Measurements from ENCODE around the gene EEF2KMT.
A peak's percentile ranks its signal among the peaks of the same experiment; 100 is the strongest.
"Not testable (repeated sequence)": the region's sequence is repeated elsewhere in the genome, so short reads cannot be mapped to it uniquely, and the experiment has no call there.

The EEF2KMT gene

DNA sequence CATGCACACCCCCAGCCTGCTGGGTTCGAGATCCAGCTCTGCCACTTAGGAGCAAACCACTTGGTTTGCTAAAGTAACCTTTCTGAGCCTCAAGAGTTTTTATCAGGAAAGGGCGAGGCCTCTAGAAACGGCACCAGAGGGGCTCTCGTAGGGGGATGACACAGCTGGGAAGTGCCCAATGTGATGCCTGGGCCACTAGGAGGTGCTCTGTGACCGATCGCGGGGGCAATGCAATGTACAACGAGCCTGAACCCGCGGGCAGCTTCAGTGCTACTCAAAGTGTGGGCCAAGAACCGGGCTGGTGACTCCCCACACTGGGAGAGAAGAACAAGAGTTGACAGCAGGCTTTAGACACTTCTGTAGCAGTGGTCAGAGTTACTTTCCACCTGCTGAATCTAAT is 41.2 kb downstream of the EEF2KMT start:
- TF ChIP-seq, protein P1, sequence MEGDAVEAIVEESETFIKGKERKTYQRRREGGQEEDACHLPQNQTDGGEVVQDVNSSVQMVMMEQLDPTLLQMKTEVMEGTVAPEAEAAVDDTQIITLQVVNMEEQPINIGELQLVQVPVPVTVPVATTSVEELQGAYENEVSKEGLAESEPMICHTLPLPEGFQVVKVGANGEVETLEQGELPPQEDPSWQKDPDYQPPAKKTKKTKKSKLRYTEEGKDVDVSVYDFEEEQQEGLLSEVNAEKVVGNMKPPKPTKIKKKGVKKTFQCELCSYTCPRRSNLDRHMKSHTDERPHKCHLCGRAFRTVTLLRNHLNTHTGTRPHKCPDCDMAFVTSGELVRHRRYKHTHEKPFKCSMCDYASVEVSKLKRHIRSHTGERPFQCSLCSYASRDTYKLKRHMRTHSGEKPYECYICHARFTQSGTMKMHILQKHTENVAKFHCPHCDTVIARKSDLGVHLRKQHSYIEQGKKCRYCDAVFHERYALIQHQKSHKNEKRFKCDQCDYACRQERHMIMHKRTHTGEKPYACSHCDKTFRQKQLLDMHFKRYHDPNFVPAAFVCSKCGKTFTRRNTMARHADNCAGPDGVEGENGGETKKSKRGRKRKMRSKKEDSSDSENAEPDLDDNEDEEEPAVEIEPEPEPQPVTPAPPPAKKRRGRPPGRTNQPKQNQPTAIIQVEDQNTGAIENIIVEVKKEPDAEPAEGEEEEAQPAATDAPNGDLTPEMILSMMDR (IDR thresholded peaks at IDR 0.05; ENCODE audit: low read depth, low read length): 0 out of 2 replicates have a peak, but pooled peaks have one; percentile 35

DNA sequence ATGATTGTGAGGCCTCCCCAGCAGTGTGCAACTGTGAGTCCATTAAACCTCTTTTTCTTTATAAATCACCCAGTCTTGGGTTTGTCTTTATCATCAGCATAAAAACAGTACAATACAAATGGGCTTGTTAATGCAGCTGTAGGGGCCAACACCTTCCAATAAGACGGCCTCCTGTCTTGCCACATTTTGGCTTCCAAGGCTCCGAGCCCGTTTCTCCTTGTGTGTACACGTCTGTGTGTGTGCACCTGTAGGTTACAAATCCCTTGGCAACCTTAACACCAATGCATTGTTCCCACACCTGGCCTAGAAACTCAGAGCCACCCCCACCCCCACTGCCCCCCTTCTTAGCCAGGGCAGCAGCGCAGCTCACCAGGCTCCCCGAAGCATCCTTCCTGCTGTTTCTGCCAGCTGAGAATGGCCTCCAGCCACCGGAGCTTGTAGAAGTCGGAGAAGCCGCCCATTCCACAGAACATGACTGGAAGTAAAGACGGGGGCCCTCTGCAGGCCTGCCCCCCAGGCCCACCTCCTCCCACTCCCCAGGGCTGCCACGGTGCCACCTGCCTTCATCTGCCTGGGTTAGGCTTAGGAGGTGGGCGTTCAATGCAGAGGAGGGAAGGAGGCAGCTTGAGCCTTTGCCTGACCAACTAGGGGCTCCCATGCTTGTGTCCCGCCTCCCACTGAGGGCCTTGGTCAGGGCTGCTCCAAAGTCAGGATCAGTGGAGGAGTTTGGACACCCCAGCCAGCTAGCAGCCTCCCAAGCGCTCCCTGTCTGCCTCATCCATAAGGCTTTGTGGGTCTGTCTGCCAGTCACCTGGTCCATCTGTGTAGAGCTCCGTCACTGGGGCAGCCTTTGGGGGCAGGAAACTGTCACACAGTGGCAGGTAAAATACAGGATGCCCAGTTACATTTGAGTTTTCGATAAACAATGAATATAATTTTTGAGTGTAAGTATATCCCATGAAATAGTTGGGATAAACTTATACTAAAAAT is 42.4 kb downstream of the EEF2KMT start:
- H3K4me3 ChIP-seq (ENCODE audit: low read depth, low read length): no peak overlapping the region
- TF ChIP-seq, protein P1 (IDR thresholded peaks at IDR 0.05; ENCODE audit: low read depth, low read length): no peak

More for the DNA sequence above, 41.2 kb downstream of the EEF2KMT start:
- H3K4me3 ChIP-seq (ENCODE audit: low read depth, low read length): no peak overlapping the region

DNA sequence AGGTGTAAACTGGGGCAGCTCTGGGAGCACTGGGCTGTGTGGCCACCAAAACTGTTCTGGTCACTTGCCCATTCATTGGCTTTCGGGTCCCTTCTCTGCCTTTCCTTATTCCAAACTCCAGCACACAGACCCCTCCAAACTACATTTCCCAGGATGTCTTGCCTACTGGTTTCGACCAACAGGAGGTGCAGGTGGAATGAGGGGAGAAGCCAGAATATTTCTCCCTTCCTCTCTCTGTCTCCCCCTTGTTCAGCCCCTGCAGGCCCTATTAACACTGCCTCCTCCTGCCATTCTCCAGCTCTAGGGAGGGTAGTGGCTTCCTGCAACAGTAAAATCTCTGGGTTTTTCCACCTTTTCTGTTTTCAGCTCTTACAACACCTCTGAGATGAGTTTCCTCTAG is 50.7 kb downstream of the EEF2KMT start:
- H3K4me3 ChIP-seq (ENCODE audit: low read depth, low read length): no peak overlapping the region
- TF ChIP-seq, protein P1 (IDR thresholded peaks at IDR 0.05; ENCODE audit: low read depth, low read length): no peak

DNA sequence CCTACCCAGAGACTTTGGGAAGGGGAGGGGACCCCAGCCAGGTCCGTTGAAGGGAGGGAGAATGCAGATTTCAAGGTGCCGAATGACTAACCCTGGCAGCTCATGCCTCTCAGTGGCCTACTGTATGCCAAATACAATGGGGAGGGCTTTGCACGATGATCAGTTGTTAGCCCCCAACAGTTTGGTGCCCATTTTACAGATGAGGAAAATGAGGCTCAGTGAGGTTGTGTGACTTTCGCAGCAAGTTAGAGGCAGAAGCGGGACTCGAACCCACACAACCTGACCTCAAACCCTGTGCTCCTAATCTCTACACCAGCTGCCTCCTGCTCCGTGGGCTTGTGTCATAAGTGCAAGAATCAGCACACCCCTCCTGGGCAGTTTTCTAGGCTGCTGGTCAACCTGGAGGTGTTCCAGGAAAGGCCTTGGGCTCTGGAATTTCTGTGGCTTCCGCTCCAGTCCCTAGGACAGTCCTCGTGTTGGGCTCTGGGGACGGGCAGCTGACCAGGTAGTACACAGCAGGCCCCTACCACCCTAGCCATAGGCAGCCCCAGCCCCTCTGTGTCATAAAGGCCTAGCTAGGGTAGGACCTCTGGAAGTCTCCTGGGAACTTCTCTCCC is 52.0 kb downstream of the EEF2KMT start:
- no peak overlapping the region for H3K4me3 ChIP-seq (ENCODE audit: low read depth, low read length)
- TF ChIP-seq, protein P1 (IDR thresholded peaks at IDR 0.05; ENCODE audit: low read depth, low read length): no peak

DNA sequence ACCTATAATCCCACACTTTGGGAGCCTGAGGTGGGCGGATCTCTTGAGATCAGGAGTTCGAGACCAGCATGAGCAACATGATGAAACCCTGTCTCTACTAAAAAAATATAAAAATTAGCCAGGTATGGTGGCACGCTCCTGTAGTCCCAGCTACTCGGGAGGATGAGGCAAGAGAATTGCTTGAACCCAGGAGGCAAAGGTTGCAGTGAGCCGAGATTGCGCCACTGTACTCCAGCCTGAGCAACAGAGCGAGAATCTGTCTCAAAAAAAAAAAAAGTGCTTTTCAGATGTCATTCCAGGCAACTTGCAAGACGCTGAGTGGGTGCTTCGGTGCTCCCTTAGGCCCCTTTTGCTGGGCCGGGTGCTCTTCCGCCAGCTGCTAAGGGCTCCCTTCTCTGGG is 53.0 kb downstream of the EEF2KMT start:
- not testable (repeated sequence) for H3K4me3 ChIP-seq (ENCODE audit: low read depth, low read length)

DNA sequence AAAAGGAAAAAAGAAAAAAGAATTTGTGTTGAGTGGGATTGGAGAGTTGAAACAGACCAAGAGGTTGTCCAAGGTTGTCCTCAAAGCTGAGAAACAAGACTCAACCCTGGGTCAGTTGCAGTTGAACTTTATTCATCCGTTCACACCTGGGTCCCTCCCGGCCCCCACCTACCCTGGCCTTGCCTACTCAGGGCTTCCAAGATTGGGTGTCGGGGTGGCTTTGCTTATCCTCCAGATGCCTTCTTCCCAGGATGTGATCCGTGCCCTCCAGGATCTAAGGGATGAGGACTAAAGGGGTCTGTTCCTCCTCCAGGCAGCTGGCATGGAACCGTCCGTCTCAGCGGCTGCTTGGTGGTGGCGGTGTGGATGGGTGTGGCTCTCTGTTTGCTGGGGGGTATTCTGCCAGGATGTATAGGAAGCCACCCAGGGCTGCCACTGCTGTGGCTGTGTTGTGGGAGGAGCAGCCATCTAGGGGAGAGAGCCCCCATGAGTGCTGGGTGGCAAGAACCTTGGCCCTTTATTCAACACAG is 53.5 kb downstream of the EEF2KMT start:
- TF ChIP-seq, protein P1 (IDR thresholded peaks at IDR 0.05; ENCODE audit: low read depth, low read length): no peak
- H3K4me3 ChIP-seq (ENCODE audit: low read depth, low read length): no peak overlapping the region

DNA sequence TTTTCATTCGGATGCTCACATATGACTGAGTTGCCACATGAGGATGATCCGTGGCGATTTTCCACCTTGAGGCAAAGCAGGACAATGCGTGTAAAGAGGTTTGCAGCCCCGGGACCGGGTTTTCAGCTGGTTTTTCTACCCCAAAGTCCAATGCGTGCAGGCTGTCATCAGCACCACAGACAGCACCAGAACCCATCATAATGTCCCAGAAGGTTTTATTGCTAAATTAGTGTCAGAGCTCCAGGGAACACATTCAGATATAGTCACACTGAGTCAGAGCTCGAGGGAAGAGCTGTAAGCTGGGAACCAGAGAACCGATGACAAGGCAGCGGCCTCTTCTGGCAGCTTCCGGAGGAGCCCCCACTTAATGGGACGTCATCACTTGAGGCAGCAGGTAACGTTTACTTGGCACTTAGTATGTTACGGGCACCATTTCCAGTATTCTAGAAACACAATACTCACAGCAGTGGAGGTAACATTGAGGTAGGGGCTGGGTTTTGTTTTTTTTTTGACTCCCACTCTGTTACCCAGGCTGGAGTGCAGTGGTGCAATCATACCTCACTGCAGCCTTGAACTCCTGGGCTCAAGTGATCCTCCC is 54.9 kb downstream of the EEF2KMT start:
- no peak overlapping the region for H3K4me3 ChIP-seq (ENCODE audit: low read depth, low read length)
- TF ChIP-seq, protein P1 (IDR thresholded peaks at IDR 0.05; ENCODE audit: low read depth, low read length): no peak

Measured in WI38 (cell line).